CD4-positive, alpha-beta T cell (primary cell): ENCODE data around the gene BIN2. TPM values are rescaled to one million over a fixed set of nuclear protein-coding genes. Genes with fewer than 3 reads are reported as not detected.

ENCODE experiments used
- ATAC-seq: fragments of 200-7000 bp; cut with Tn5 transposase; one replicate; pipeline ENCODE4 v1.10.0; 2022; ENCODE audit warnings: mild to moderate bottlenecking; ENCODE audit not compliant: poor library complexity
- CTCF ChIA-PET: fragments of 350-600 bp; sonication (Branson Sonifier 250); formaldehyde crosslinking; loops from one replicate; lab custom pipeline; 2021; ENCODE audit warnings: antibody characterized with exemption, inconsistent platforms; lab: Charles Lee
- POLR2A ChIA-PET: fragments of 350-600 bp; sonication (Branson Sonifier 250); formaldehyde crosslinking; loops from one replicate; lab custom pipeline; 2021; ENCODE audit warnings: antibody characterized with exemption, inconsistent platforms; lab: Charles Lee
- DNase-seq, 14 experiments: peaks; one replicate each; pipeline ENCODE4 v3.0.0-alpha.2; 2013 to 2020; ENCODE audit warnings: mixed read lengths in 2 of 14
- H3K27ac ChIP-seq, 2 donors: one replicate each; pipeline versions ENCODE4 v1.5.1 to v1.7.0; 2013; ENCODE audit warnings: low read length in 2 of 2, low read depth in 1 of 2, mild to moderate bottlenecking in 1 of 2
- H3K27me3 ChIP-seq, 2 experiments: 1 replicate in 1 of 2; 2 replicates in 1 of 2; pipeline versions ENCODE4 v1.6.1 to v1.7.0; 2013; ENCODE audit warnings: low read length in 2 of 2, control low read depth in 1 of 2, mild to moderate bottlenecking in 1 of 2, moderate library complexity in 1 of 2; ENCODE audit not compliant: insufficient read depth in 2 of 2, control insufficient read depth in 1 of 2
- H3K36me3 ChIP-seq: one replicate; pipeline ENCODE4 v1.6.1; 2013; ENCODE audit warnings: low read length, control low read depth; ENCODE audit not compliant: insufficient read depth
- H3K4me1 ChIP-seq: one replicate; pipeline ENCODE4 v1.6.1; 2013; ENCODE audit warnings: low read length, control low read depth; ENCODE audit not compliant: insufficient read depth
- H3K4me3 ChIP-seq: one replicate; pipeline ENCODE4 v1.5.1; 2013; ENCODE audit warnings: mild to moderate bottlenecking, low read length, moderate library complexity
- H3K9me3 ChIP-seq, 2 experiments: 1 replicate in 1 of 2; 2 replicates in 1 of 2; pipeline versions ENCODE4 v1.6.1 to v1.7.0; 2013; ENCODE audit warnings: low read length in 2 of 2, mild to moderate bottlenecking in 2 of 2, control low read depth in 1 of 2, moderate library complexity in 1 of 2; ENCODE audit not compliant: control insufficient read depth in 1 of 2, insufficient read depth in 1 of 2
- H3K27ac Mint-ChIP-seq: one replicate; pipeline ENCODE4 v1.8.0; 2020; ENCODE audit warnings: mixed read lengths
- H3K27me3 Mint-ChIP-seq: one replicate; pipeline ENCODE4 v1.8.0; 2021; ENCODE audit warnings: mixed read lengths
- H3K36me3 Mint-ChIP-seq: one replicate; pipeline ENCODE4 v1.8.0; 2021; ENCODE audit warnings: low read depth, mixed read lengths
- H3K4me1 Mint-ChIP-seq: one replicate; pipeline ENCODE4 v1.8.0; 2021; ENCODE audit warnings: low read depth, mixed read lengths
- H3K4me3 Mint-ChIP-seq: one replicate; pipeline ENCODE4 v1.8.0; 2020; ENCODE audit warnings: mild to moderate bottlenecking, mixed read lengths
- H3K9me3 Mint-ChIP-seq: one replicate; pipeline ENCODE4 v1.8.0; 2020; ENCODE audit warnings: mixed read lengths
- CTCF ChIP-seq: fragments of 200-600 bp; IDR thresholded peaks from one replicate; pipeline ENCODE4 v1.8.0; 2022; ENCODE audit warnings: antibody characterized with exemption, mild to moderate bottlenecking
- intact Hi-C, 2 experiments: fragments of 100-400 bp; cut with DNase I in 1 of 2; cut with micrococcal nuclease in 1 of 2; formaldehyde crosslinking; loops; one replicate each; pipeline versions ENCODE4 v1.15.1 to v1.9.0; 2023 to 2025; cut with DNase I, micrococcal nuclease
- polyA plus RNA-seq, 2 donors: library from polyadenylated mRNA; unstranded; fragments of 120-200 nt; gene quantifications; one replicate each; pipeline ENCODE4 v1.2.1, GENCODE V29; 2013
- total RNA-seq, 174 experiments: library from RNA in 2 of 174; stranded (reverse) in 2 of 174; gene quantifications; one replicate each; pipeline ENCODE4 v1.2.3 and lab custom pipeline; 2021 to 2026

The BIN2 gene
- total RNA-seq = 100 to 1,000 TPM; 127 to 138 TPM
- polyA plus RNA-seq (2013, experiment 1 of 2) = 282 TPM
- 270 TPM for polyA plus RNA-seq (2013, experiment 2 of 2)
- 19.8 to 419 (median 130) reads per million in 172 experiments for total RNA-seq (lab: John Stamatoyannopoulos, UW)

DNA sequence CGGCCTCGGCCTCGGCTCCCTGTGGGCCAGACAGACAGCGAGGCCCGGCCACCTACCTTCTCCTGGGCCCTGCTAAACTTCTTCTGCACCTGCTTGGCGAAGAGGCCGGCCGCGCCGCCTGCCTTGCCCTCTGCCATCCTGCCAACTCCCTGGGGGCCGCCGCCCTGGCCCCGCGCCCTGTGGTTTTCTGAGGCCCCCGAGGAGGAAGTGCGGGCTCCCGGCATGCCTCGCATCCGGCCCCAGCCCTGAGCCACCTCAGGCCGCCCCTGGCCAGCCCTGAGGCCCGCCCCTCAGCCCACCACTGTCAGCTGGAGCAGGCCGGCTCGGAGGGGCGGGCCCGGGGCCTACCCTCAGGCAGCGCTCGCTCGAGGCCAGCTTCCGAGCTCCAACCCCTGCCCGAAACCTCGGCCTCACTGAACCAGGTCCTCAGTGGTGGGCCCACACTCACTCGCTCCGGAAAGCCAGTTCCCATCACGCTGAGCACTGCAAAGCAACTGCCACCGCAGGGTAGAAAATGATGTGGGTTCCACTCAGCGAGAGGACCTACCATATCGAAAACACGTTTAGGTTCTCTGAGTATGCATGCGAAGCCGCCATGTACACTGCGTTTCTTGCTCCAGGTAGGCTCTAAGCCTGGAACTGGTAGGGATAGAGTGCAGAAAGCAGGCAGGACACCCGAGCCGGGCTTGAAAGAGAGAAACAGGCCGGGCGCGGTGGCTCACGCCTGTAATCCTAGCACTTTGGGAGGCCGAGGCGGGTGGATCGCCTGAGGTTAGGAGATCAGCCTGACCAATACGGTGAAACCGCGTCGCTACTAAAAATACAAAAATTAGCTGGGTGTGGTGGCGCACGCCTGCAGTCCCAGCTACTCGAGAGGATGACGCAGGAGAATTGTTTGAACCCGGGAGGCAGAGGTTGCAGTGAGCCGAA is at the start of gene BIN2:
TSS of gene BIN2 (minus strand) at position 209 of the 930 bp plus-strand sequence. CDS start at position 137, 72 bp downstream.
- Mint-ChIP-seq H3K9me3 (no peaks in the 10 kb centered on the region), H3K4me3 (peak within 1 kb of the TSS; percentile 97), H3K4me1 (peaks cover 86% of the 10 kb centered on the region), H3K27me3 (no peaks in the 10 kb centered on the region), H3K36me3 (peaks cover 36% of the 10 kb centered on the region), H3K27ac (peak within 1 kb of the TSS; percentile 87)
- no peak for TF ChIP-seq CTCF
- Histone ChIP-seq H3K4me3 (peak within 1 kb of the TSS; percentile 82), H3K27me3 (no peaks in the 10 kb centered on the region), H3K9me3 (peaks cover 0 to 5% of the 10 kb centered on the region in 2 experiments), H3K27ac (peak within 1 kb of the TSS; percentile 91 to 92), H3K4me1 (peaks cover 81% of the 10 kb centered on the region), H3K36me3 (peaks cover 13% of the 10 kb centered on the region)
- ATAC-seq (peak; percentile 38), DNase-seq (peak; percentile 36 to 89 (median 68))
- intact Hi-C loops = no loop called here
- ChIA-PET POLR2A (interaction anchor here (1.0 to 8.8 kb wide), 8 partner anchors 10 to 106 kb away, joined by 3 to 82 read pairs (median 11); partner anchors contain the start of genes DAZAP2 and POU6F1), CTCF (interaction anchor here (0.6 to 10.7 kb wide), 2 partner anchors 17 to 1774 kb away, joined by 3 to 52 read pairs; no protein-coding TSS in a partner anchor)

- Mint-ChIP-seq H3K9me3 (no peaks in the 10 kb centered on the region), H3K4me1 (peaks cover 57% of the 10 kb centered on the region), H3K27me3 (no peaks in the 10 kb centered on the region), H3K4me3 (no peak overlapping the region), H3K36me3 (peaks cover 61% of the 10 kb centered on the region), H3K27ac (no peak overlapping the region)
- ATAC-seq = no peak
- ChIA-PET POLR2A (interaction anchor here (0.6 to 1.4 kb wide), 2 partner anchors 17 to 20 kb away, joined by 3 to 4 read pairs; no protein-coding TSS in a partner anchor), CTCF (no interaction called here)
- peak in 1 of 14 experiments; percentile 46 for DNase-seq
- H3K36me3 ChIP-seq = peaks cover 26% of the 10 kb centered on the region
- no peak overlapping the region for H3K4me3 ChIP-seq
- H3K27me3 ChIP-seq = no peaks in the 10 kb centered on the region
- H3K4me1 ChIP-seq = peaks cover 33% of the 10 kb centered on the region
- no peak for TF ChIP-seq CTCF
- no peak overlapping the region for H3K27ac ChIP-seq
- H3K9me3 ChIP-seq = no peaks in the 10 kb centered on the region
- intact Hi-C loops = no loop called here
Measured at GRCh38 chr12:51373187-51373586, 49.2 kb upstream of the BIN2 start.

GRCh38 chr12:51372021-51372420 is 48.0 kb upstream of the BIN2 start:
- H3K4me1 ChIP-seq = peaks cover 42% of the 10 kb centered on the region
- DNase-seq (no peak), ATAC-seq (no peak)
- no peaks in the 10 kb centered on the region for H3K27me3 ChIP-seq
- Mint-ChIP-seq H3K27me3 (no peaks in the 10 kb centered on the region), H3K9me3 (no peaks in the 10 kb centered on the region), H3K4me3 (no peak overlapping the region), H3K36me3 (peaks cover 49% of the 10 kb centered on the region), H3K4me1 (peaks cover 60% of the 10 kb centered on the region), H3K27ac (peak overlapping the region; percentile 42)
- H3K27ac ChIP-seq = no peak overlapping the region
- intact Hi-C loops = no loop called here
- POLR2A ChIA-PET = interaction anchor here (0.8 to 1.5 kb wide), 3 partner anchors 18 to 154 kb away, joined by 3 to 4 read pairs (median 3); no protein-coding TSS in a partner anchor
- no peak for TF ChIP-seq CTCF
- no peaks in the 10 kb centered on the region for H3K9me3 ChIP-seq
- no peak overlapping the region for H3K4me3 ChIP-seq
- CTCF ChIA-PET = interaction anchor here (1.3 kb wide), 1 partner anchor 102 kb away, joined by 3 read pairs; the partner anchor contains the start of gene SMAGP
- peaks cover 17% of the 10 kb centered on the region for H3K36me3 ChIP-seq
